Right atrium auricular region (tissue), 2 donors: Measurements from ENCODE around the gene FAM204A. TPM values are rescaled to one million over a fixed set of nuclear protein-coding genes. Genes with fewer than 3 reads are reported as not detected.

ENCODE experiments used
- DNase-seq: peaks from one replicate; pipeline ENCODE4 v3.0.0-alpha.2; 2019; ENCODE audit warnings: low spot score
- H3K27ac ChIP-seq, 2 donors: fragments of 200-600 bp; sonication (generic); 1 replicate in 1 of 2; 2 replicates in 1 of 2; pipeline ENCODE4 v1.5.1; 2016 to 2019
- H3K27me3 ChIP-seq, 2 donors: fragments of 200-600 bp; sonication (generic); one replicate each; pipeline versions ENCODE4 v1.5.1 to v1.6.0; 2017 to 2019
- H3K36me3 ChIP-seq: fragments of 200-600 bp; sonication (generic); one replicate; pipeline ENCODE4 v1.5.1; 2016
- H3K4me1 ChIP-seq, 2 donors: fragments of 200-600 bp; sonication (generic); one replicate each; pipeline versions ENCODE4 v1.5.1 to v1.6.0; 2017 to 2019
- H3K4me3 ChIP-seq, 2 donors: fragments of 200-600 bp; sonication (generic); 1 replicate in 1 of 2; 2 replicates in 1 of 2; pipeline ENCODE4 v1.5.1; 2017 to 2019; ENCODE audit warnings: mild to moderate bottlenecking in 1 of 2, moderate library complexity in 1 of 2
- H3K9me3 ChIP-seq, 2 donors: fragments of 200-600 bp; sonication (generic); one replicate each; pipeline ENCODE4 v1.5.1; 2019
- total RNA-seq, 2 donors: library from RNA; depleted of rRNA; stranded (reverse); fragments of >200 nt; gene quantifications; one replicate each; pipeline ENCODE4 v1.1.0, GENCODE V29; 2016
- TF ChIP-seq, protein P1 (sequence below), 2 donors: fragments of 200-600 bp; sonication (generic); IDR thresholded peaks; one replicate each; pipeline ENCODE4 v1.5.1; 2019; ENCODE audit warnings: antibody characterized with exemption in 2 of 2

Gene FAM204A
- total RNA-seq, 2 donors from 2014 or later: 35.8 to 63.6 TPM

DNA sequence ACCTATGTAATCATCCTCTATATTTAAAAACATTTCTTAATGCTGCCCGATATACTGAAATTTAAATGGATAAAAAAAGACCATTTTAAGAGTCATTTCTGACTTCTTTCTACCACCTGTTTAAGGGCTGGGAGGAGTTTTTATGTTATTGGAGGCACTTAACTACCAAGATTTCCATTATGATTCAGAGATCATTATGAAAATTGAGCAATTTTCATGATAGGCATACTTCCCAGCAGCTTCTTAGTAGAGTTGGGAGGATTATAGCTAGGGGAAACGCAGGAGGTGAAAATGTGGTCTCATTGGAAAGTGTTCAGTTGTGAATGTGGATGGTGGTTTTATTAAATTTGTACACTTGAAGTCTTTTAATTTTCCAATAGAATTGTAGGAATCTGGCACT lies 28.4 kb upstream of the FAM204A start:
- H3K36me3 ChIP-seq: no peaks in the 10 kb centered on the region
- no peak overlapping the region for H3K4me3 ChIP-seq
- H3K9me3 ChIP-seq: peaks cover 0 to 11% of the 10 kb centered on the region in 2 donors
- TF ChIP-seq, protein P1, sequence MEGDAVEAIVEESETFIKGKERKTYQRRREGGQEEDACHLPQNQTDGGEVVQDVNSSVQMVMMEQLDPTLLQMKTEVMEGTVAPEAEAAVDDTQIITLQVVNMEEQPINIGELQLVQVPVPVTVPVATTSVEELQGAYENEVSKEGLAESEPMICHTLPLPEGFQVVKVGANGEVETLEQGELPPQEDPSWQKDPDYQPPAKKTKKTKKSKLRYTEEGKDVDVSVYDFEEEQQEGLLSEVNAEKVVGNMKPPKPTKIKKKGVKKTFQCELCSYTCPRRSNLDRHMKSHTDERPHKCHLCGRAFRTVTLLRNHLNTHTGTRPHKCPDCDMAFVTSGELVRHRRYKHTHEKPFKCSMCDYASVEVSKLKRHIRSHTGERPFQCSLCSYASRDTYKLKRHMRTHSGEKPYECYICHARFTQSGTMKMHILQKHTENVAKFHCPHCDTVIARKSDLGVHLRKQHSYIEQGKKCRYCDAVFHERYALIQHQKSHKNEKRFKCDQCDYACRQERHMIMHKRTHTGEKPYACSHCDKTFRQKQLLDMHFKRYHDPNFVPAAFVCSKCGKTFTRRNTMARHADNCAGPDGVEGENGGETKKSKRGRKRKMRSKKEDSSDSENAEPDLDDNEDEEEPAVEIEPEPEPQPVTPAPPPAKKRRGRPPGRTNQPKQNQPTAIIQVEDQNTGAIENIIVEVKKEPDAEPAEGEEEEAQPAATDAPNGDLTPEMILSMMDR (IDR thresholded peaks at IDR 0.05): no peak
- no peaks in the 10 kb centered on the region for H3K27me3 ChIP-seq
- H3K27ac ChIP-seq: no peak overlapping the region
- no peak for DNase-seq
- no peaks in the 10 kb centered on the region for H3K4me1 ChIP-seq

GRCh38 chr10:118369641-118370205 lies 27.6 kb upstream of the FAM204A start:
- no peak for DNase-seq
- Histone ChIP-seq H3K36me3 (no peaks in the 10 kb centered on the region), H3K27ac (no peak overlapping the region), H3K4me3 (no peak overlapping the region), H3K9me3 (peaks cover 0 to 18% of the 10 kb centered on the region in 2 donors), H3K27me3 (no peaks in the 10 kb centered on the region), H3K4me1 (no peaks in the 10 kb centered on the region)
- TF ChIP-seq, protein P1 (IDR thresholded peaks at IDR 0.05): no peak

- Histone ChIP-seq H3K36me3 (no peaks in the 10 kb centered on the region), H3K4me3 (no peak overlapping the region), H3K9me3 (peaks cover 0 to 18% of the 10 kb centered on the region in 2 donors), H3K27me3 (no peaks in the 10 kb centered on the region), H3K27ac (no peak overlapping the region), H3K4me1 (no peaks in the 10 kb centered on the region)
- DNase-seq: no peak
- TF ChIP-seq, protein P1 (IDR thresholded peaks at IDR 0.05): no peak
Observed at GRCh38 chr10:118365702-118366101, 23.6 kb upstream of the FAM204A start.

GRCh38 chr10:118362103-118362502 lies 20.0 kb upstream of the FAM204A start:
- no peaks in the 10 kb centered on the region for H3K27me3 ChIP-seq
- TF ChIP-seq, protein P1 (IDR thresholded peaks at IDR 0.05): no peak

DNA sequence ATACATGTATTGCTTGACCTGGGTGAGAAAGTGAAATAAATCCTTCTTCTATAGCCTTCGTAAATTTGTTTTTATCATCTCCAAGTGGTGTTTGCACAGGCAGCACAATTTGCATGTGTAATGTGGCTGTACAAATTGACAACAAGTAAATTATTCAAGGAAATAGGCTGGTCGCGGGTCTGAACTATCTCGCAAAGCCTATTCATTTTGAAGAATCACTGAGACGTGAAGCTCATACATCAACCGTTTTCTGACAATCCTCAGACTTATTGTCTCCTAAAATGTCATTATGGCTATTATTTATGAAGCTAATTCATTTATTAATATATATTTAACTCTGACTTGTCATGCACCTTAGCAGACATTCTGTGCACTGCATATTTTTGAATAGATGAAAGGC lies 16.2 kb upstream of the FAM204A start:
- H3K27me3 ChIP-seq: no peaks in the 10 kb centered on the region
- no peaks in the 10 kb centered on the region for H3K9me3 ChIP-seq
- H3K27ac ChIP-seq: no peak overlapping the region

More at GRCh38 chr10:118362103-118362502, 20.0 kb upstream of the FAM204A start:
- H3K9me3 ChIP-seq: peaks cover 0 to 17% of the 10 kb centered on the region in 2 donors
- no peaks in the 10 kb centered on the region for H3K4me1 ChIP-seq
- H3K27ac ChIP-seq: no peak overlapping the region
- no peaks in the 10 kb centered on the region for H3K36me3 ChIP-seq
- DNase-seq: no peak
- H3K4me3 ChIP-seq: no peak overlapping the region

More for the DNA sequence above, 16.2 kb upstream of the FAM204A start:
- no peak for DNase-seq
- Histone ChIP-seq H3K4me3 (no peak overlapping the region), H3K4me1 (no peaks in the 10 kb centered on the region), H3K36me3 (no peaks in the 10 kb centered on the region)
- TF ChIP-seq, protein P1 (IDR thresholded peaks at IDR 0.05): no peak
